Kidney glomerular epithelial cell (primary cell): Measurements from ENCODE around the gene SMIM12.
A peak's percentile ranks its signal among the peaks of the same experiment; 100 is the strongest.

ENCODE experiments used
- DNase-seq: peaks from one replicate; lab custom pipeline; 2025; lab: John Stamatoyannopoulos, UW

SMIM12 gene

DNA sequence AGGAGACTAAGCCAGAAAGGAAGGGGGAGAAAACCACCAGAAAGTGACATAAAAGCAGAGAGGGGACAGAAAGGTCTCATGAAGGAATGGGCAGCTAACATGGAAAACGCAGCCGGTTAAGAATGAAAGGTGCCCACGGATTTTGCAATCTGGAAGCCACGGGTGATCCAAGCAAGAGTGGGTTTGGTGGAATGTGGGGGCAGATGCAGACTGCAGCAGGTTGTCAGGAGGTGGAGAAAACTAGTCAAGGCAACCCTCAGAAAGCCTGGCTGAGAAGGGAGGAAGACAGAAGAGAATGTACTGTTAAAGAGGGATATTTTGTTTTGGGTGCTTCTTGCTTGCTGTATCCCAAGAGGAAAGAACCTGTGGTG is 12.6 kb upstream of the SMIM12 start:
- no peak for DNase-seq

DNA sequence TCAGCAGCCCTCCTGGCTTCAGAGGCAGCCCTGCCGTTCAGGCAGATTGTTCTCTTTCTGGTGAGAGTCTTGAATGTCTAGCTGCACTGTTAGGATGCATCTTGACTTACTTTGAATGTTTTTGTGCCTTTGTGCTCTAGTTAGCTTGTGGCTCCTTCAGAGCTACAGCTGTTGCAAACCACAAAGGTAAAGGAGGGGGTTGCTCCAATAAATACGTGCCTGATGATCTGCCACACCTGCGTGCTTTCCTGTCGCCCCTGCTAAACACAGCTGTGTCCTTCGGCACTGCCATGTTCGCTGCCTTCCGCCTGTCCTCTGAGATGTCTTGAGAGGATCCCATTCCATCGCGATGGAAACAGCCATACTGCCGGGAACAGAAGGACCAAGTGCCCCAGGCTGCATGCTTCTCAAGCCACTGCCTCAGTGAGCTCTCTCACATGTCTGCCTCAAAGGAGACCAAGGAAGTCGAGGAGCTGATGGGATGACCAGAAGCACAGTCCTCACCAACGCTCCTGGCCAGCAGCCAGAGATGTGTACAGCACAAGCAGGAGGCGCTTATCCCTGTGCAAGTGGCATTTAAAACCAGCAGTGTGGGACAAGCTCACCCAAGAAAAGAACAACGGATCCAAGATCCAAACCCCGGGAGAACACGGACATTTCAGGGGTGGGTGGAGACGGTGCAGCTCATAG is 12.0 kb upstream of the SMIM12 start:
- DNase-seq = no peak

DNA sequence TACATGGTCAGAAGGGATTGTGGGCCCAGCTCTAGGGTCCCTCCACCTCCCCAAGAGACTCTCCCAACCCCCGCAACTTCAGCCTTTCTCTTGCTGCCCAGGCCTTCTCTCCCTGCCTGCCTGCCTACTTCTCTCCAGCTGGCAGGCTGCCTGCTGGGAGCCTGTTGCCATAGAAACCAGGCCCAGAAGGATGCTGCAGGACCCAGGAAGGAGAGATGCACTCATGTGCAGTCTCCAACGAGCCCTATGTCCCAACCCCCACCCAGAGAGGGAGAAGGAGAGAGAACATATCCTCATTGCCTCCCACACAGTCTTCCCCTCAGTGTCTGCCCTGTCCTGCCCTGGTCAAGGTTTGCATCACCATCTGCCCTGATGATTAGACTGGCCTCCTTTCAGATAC is 10.8 kb upstream of the SMIM12 start:
- DNase-seq = no peak

DNA sequence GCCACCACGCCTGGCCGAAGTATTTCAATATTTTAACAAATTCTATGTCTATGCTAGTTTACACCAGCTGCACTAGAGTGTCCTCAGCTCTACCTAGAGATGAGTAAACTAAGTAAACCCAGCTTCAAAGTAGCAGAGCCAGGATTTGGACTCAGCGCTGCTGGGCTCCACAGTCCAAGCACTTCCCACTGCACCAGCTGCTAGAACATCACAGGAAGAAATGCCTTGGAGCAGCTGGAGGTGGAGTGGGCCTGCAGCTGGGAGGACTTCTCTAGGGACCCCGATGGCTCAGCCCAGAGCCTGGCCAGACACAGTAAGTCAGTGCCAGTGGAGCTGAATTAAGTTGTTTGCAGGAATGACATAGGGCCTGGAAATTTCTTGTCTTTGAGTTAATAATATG is 10.2 kb upstream of the SMIM12 start:
- DNase-seq = no peak

DNA sequence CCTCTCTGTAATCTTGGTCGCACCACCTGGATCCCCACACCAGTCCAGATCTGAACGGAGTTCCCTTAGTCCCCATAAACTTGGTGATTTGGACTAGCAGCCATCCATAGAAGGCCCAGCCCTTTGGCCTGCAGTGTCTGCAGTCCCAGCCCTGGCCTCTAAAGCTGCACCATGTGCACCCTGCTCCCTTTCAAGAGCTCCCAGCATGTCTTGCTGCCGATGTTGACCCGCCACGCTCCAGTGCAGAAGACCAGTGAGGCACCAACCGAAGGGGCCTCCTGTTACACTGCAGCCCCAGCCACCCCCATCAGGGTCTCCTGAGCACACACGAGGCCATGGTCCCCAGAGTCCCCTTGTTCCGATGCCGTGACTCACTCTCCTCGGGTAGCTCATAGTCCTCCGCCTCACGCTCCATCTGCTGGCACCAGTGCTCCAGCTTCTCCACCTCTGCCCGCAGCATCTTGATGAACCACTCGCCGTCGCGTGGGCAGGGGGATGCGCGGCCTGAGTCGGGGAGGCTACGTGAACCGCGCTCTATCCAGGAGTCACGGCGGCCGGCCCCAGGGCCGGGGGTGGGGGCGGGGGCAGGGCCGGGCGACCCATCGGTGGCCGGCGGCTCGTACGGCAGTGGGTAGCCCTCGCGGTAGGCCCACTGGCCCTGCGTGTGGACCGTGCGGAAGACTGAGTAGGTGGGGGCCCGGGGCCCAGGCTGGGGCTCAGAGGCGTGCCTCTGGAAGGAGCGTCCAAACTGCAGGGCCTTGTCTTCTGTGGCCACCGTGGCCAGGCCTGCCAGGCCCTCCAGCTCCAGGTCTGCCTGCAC is 8.9 kb upstream of the SMIM12 start:
- no peak for DNase-seq

DNA sequence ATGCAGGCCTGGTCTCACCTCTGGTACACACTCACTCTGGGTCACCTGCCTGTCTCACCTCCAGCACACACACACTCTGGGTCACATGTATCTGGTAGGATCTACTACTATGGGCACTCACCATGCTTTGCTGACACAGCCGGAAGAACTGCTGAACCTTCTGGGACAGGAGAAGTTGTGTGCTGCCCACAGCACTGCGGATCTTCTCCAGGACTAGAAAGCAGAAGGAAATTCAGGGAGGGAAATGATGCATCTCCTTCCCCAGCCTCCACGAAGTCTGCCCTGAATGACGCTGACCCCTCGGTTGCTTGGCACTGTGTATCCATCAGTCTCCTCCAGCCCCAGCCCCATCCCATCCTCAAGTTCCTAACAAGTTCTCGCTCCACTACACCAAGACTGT is 7.9 kb upstream of the SMIM12 start:
- no peak for DNase-seq

DNA sequence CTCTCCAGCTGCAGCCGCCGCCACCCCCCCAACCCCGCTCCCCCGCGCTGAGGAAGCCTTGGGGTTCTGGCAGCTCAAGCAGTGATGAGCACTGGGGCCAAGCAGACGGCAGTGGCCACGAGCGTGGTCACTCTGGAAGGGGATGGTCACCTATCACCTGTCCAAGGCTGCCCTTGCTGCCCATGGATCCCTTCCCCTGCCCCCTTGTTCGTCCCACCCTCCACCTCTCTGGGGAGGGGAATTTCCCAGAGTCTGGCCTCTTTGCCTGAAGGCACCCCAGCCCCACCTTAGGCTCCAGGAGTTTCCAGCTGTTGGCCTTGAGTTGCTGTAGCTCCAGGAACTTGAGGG is 7.2 kb upstream of the SMIM12 start:
- no peak for DNase-seq

DNA sequence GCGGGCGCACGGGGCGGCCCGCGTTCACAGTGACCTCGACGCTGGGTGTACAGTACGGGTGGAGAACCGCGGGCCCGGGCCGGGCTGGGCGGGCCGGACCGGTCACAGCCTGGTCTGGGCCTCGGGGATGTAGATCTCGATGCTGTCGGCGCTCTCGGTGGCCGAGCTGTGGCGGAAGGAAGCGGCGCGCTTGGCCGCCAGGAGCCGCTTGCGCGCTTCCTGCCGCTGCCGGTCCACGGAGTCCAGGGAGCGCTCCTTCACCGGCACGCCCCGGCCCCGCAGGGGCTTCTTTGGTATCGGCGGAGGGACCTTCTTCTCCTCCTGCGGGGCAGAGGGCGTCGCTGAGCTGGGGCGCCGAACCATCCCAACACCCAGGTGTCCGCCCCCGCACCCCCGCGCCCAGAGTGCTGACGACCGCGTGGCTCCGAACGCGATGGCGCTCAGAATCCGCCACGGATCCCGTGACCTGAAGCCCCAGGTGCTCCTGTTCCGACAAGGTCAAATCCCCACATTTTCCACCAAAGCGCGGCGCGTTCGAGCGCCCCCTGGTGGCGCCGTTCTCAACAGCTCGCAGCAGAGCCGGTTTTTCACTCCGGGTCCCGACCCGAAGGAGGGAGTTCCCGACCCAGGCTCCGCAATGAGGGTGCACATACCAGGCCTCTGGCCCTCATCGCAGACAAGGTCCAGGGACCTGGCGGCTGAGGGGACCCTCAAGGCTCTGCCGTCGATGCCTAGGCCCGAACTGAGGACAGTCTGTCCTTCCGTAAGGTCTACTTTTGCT is 6.6 kb upstream of the SMIM12 start:
- peak; percentile 53 for DNase-seq

DNA sequence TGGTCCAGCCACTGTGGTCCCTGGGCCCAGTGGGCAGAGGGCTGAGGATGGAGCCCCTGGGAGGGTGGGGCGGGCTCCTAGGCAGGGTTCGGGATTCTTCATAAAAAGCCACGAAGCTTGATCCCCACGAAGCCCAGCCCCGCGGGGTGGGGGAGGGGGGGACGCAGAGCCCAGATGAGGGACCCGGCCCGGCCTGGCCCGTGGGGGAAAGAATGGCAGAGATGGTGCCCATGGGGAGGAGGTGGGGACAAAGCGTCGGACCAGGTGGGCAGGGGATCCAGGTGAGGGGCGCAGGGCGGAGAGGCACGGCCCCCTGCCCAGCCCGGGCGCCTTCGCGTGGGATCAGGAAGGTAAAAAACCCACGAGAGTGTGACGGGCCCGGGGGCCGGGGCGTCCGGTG is 6.0 kb upstream of the SMIM12 start:
- no peak for DNase-seq

DNA sequence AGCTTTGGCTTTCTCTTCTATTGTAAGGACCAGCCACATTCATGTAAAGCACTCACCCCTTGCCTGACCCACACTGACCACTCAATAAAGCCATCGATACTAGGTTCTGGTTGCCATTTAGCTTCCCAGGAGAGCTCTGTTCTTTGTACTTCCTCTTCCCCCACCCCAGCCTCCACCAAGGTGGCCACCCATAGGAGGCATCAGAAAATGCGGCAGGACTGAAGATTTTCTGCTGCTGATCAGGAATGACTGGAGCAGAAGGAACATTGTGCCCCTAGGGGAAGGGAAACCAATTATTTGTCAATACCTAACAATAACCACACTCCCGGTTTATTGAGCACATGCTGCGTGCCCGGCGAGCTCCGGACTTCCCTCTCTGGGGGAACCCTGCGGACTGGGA is 5.2 kb upstream of the SMIM12 start:
- no peak for DNase-seq

DNA sequence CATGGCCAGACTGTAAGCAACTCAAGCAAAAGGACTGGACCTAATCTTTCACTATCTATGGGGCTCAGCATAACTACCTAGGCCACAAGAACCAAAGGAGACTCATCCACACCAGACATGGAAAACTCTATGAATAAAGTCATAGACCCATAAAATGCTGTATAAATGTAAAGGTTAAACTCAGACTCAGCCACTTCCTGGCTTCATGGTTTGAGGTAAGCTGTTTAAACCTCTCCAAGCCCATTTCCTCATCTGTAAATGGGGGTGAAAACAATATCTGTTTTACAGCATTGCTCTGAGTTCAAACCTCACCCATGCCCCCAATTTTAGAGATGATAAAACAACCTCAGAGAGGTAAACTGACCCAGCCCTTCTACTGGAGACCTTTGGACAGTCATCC is 4.0 kb upstream of the SMIM12 start:
- DNase-seq = no peak

DNA sequence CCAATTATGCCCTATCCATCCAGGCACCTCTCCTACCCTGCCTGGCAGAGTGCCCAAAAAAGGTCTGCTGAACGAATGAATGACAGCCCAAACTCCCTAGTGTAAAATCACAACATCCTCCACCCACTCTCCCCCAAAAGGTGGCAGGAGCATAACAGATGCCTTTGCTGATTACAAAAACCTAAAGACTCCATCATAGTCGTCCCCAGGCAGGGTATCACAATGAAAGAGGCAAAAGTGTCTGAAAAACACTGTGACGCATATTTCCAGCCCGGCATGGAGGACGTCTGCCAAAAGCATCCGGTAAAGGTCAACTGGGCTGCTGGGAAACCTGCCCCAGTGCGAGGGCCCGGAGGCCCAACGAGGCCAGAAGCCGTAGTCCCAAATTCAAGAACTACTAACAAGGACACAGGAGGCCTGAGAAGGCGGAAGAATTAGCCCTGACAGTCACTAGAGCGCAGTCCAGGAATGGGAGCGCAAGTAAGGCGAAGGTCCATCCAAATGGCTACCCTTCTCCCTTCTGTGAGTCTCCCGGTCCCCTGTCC is 576 bp downstream of the SMIM12 start:
- peak; percentile 10 for DNase-seq

DNA sequence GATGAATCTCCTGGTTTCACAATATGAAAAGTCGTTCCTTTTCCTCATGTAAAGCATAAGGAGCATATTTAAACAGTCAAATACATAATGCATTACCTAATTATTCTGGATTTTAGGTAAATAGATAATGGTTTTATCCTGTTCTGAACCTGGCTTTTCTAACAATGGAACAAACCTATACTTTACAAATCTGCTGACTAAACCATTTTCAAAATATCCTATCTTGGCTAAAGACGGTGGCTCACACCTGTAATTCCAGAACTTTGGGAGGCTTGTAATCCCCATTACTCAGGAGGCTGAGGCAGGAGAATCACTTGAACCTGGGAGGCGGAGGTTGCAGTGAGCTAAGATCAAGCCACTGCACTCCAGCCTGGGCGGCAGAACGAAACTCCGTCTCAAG is 2.9 kb downstream of the SMIM12 start:
- no peak for DNase-seq

DNA sequence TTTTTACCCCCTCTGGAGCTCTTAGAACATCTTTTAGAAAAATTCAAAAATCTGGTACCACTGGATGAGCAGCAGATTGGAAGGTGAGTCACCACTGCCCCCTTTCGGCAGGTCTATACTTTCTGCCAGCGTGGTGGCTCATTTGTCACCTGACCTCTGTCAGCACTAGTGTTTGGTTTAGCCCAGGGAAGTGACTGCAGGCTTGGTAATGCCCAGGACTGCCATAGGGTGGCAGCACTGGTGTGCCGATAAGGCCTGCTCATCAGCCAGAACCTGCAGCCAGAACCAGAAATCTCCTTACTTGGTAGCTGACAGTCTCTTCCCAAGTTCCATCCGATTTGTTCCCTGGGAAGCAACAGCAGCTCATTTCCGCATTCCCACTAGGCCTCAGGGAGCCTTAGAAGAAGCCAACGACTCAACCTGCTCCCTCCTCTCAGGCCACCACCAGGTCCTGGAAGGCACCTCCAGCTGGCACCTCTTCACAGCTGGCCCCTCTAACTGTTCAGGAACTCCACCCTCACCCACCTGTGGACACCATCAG is 6.8 kb downstream of the SMIM12 start:
- peak; percentile 86 for DNase-seq

DNA sequence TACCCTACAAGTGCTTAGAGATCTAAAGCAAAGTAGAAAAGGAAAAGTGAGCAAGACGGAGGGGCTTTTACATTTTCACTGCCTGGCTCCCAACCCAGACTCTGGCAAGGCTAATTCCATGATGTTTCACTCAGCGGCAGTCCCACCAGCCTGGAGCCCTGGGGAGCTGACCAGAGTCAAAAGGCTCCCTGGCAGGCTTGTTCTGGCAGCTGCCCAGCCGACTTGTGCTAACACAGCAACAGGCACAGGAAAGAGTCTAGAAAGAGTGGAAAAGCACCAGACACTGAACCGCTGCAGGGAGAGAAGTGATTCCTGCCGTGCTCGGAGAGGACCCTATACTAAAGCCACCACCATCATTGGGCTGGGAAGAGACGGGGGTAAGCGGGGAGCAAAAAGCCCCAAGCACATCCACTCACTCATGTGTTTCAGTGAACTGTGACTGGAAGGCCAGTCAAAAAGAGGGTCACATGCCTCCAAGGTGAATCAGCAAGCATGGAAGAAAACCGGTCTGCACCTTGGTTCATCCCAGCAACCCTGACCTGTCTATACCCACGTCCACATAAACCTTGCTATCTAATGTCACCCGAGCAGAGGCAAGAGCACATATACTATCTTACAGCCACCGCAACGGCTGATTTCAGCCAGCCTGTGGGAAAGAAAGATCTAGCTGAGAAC is 8.0 kb downstream of the SMIM12 start:
- peak; percentile 52 for DNase-seq

DNA sequence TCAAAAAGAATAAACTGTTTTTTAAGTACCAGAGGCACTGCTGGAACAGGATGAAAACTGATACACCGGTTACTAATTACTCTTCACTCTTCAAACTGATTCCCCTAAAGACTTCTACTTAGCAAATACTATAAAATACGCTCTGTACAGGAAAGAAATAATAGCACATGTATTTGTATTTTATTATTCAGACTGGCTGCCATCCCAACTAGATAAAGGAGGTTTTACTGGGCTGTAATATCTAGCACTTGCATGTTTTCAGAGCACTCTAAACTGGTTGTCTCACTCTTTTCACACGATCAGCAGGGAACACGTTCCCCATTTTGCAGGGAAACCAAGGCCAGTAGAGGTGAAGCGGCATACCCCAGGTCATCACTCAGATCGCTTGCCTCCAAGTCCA is 9.2 kb downstream of the SMIM12 start:
- no peak for DNase-seq

DNA sequence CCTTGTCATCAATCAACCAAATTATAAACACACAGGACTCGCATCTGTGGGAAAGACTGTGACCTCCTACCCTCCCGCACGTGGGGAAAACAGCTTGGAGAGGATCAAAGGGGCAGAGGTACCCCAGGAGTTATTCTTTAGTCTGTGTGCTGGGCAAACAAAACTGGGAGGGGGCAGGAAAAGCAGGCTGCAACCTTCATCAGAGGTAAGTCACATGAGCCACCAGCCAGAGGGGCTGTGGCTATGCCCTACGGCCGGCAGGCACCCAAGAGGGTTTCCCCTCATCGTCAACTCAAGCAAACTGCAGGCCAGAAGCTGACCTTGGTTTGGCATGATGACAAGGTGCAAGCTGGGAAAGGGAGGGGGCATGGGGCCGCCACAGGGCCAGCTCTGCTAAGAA is 12.5 kb downstream of the SMIM12 start:
- DNase-seq = no peak

DNA sequence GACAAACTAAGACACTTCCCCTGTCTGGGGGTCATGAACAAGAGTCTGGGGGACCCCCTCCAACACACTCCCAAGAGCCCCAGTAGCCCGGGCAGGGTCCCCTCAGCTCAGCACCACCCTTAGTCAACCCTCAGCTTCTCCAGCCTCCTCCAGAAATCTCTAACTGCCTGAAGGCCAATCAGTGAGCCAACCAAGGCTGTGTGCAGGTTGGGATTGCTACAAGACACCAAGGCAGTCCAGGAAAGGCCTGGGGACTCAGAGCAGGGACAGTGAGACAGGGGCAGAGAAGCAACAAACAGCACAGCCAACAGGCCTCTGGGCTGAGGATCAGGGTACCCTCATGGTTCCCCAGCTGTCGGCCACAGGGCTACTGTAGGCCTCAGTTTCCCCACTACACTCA is 13.3 kb downstream of the SMIM12 start:
- no peak for DNase-seq

DNA sequence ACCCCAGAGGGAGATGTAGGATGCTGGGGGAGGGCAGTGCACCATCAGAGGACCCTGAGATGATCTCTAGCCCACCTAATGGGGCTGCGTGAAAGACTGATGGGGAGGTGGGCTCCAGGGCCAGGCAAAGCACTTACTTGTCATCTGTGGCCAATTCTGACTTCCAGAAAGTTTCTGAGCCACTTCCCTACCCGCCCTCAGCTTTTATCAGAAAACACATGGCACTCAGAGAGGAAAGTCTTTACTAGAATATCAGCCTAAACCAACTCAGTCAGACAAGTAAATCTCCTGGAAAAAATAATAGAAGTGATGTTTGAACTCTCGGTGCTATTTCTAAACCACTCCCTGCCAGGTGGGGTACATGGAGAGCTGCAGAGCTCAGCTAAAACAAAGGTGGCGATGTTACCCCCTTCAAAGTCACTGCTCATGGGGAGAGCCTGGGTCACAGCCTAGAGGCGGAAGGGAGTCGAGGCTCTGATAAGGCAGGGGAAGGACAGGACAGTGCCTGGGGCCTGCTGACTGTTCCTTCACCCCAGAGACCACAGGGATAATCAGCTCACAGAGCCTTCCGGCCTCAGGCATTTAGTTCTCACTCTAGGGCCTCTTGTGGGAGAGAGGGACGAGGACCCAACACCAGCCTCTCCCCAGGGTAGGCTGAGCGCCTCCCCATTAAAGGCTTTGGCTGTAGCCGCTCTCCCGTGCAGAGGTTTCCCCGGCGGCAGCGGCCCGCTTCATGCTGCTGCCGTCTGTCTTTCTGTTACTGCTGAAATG is 14.2 kb downstream of the SMIM12 start:
- DNase-seq = no peak

DNA sequence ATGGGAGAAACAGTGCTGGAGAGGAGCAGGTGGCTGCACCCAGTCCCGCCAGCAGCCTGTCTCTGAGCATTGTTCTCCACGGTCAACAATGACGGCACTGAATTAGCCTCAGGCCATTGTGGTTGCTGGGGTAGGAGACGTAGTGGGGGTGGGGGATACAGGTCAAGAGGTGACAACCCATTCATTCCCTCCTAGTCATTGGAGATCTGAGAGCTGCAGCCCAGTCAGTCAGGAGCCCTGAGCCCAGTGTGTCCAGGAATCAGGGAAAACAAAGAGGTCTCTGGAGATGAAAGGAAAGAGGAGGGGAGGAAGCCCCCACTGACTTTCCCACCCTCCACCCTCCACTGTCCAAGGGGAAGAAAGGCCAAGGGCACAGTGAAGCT is 15.3 kb downstream of the SMIM12 start:
- DNase-seq = no peak
